Parathyroid adenoma (tissue), 2 donors: ENCODE results near the gene ZP4.

Source experiments
- H2AFZ ChIP-seq: fragments of 300-600 bp; sonication (generic); one replicate; pipeline ENCODE4 v1.7.0; 2017; ENCODE audit warnings: antibody characterized with exemption, mild to moderate bottlenecking
- H3K27ac ChIP-seq: fragments of 300-600 bp; sonication (generic); one replicate; pipeline ENCODE4 v1.7.0; 2017
- H3K27me3 ChIP-seq: fragments of 300-600 bp; sonication (generic); one replicate; pipeline ENCODE4 v1.7.0; 2017; ENCODE audit warnings: low read length; ENCODE audit not compliant: control insufficient read depth, insufficient read depth
- H3K36me3 ChIP-seq: fragments of 300-600 bp; sonication (generic); one replicate; pipeline ENCODE4 v1.7.0; 2017; ENCODE audit warnings: low read length; ENCODE audit not compliant: control insufficient read depth, insufficient read depth
- H3K4me1 ChIP-seq: fragments of 300-600 bp; sonication (generic); one replicate; pipeline ENCODE4 v1.7.0; 2017; ENCODE audit warnings: control low read depth
- H3K4me2 ChIP-seq: fragments of 300-600 bp; sonication (generic); one replicate; pipeline ENCODE4 v1.7.0; 2017; ENCODE audit warnings: low read length
- H3K4me3 ChIP-seq: fragments of 300-600 bp; sonication (generic); one replicate; pipeline ENCODE4 v1.7.0; 2017; ENCODE audit warnings: low read depth, low read length
- H3K79me2 ChIP-seq: fragments of 300-600 bp; sonication (generic); one replicate; pipeline ENCODE4 v1.7.0; 2017; ENCODE audit warnings: control low read depth
- H3K9ac ChIP-seq: fragments of 300-600 bp; sonication (generic); one replicate; pipeline ENCODE4 v1.7.0; 2017; ENCODE audit warnings: mild to moderate bottlenecking
- H3K9me3 ChIP-seq: fragments of 300-600 bp; sonication (generic); one replicate; pipeline ENCODE4 v1.7.0; 2017; ENCODE audit warnings: low read length; ENCODE audit not compliant: control insufficient read depth
- CTCF ChIP-seq: fragments of 300-600 bp; sonication (generic); IDR thresholded peaks from one replicate; pipeline ENCODE4 v1.7.0; 2017; ENCODE audit warnings: antibody characterized with exemption, mild to moderate bottlenecking
- donor health status: primary hyperparathyroidism.

Gene ZP4

GRCh38 chr1:237927198-237927597 lies 36.5 kb upstream of the ZP4 start:
- TF ChIP-seq CTCF = no peak

GRCh38 chr1:237921306-237921705 lies 30.6 kb upstream of the ZP4 start:
- no peaks in the 10 kb centered on the region for H3K79me2 ChIP-seq
- no peak overlapping the region for H3K9ac ChIP-seq
- TF ChIP-seq CTCF = no peak
- no peak overlapping the region for H3K27ac ChIP-seq
- H3K4me1 ChIP-seq = no peaks in the 10 kb centered on the region
- no peak overlapping the region for H2AFZ ChIP-seq
- no peak overlapping the region for H3K4me2 ChIP-seq
- no peaks in the 10 kb centered on the region for H3K27me3 ChIP-seq
- no peak overlapping the region for H3K4me3 ChIP-seq
- H3K9me3 ChIP-seq = no peaks in the 10 kb centered on the region
- no peaks in the 10 kb centered on the region for H3K36me3 ChIP-seq

More at GRCh38 chr1:237927198-237927597, 36.5 kb upstream of the ZP4 start:
- H3K9ac ChIP-seq = no peak overlapping the region
- no peak overlapping the region for H3K27ac ChIP-seq
- H3K9me3 ChIP-seq = no peaks in the 10 kb centered on the region
- no peaks in the 10 kb centered on the region for H3K36me3 ChIP-seq
- no peaks in the 10 kb centered on the region for H3K4me1 ChIP-seq
- H3K27me3 ChIP-seq = no peaks in the 10 kb centered on the region
- H2AFZ ChIP-seq = no peak overlapping the region
- no peak overlapping the region for H3K4me2 ChIP-seq
- no peak overlapping the region for H3K4me3 ChIP-seq
- H3K79me2 ChIP-seq = no peaks in the 10 kb centered on the region

GRCh38 chr1:237913345-237913744 lies 22.6 kb upstream of the ZP4 start:
- H3K9me3 ChIP-seq = no peaks in the 10 kb centered on the region
- no peak overlapping the region for H3K9ac ChIP-seq
- no peaks in the 10 kb centered on the region for H3K4me1 ChIP-seq
- no peak for TF ChIP-seq CTCF
- H3K27ac ChIP-seq = no peak overlapping the region
- H2AFZ ChIP-seq = no peak overlapping the region
- no peaks in the 10 kb centered on the region for H3K79me2 ChIP-seq
- H3K27me3 ChIP-seq = no peaks in the 10 kb centered on the region
- no peak overlapping the region for H3K4me3 ChIP-seq
- no peaks in the 10 kb centered on the region for H3K36me3 ChIP-seq
- H3K4me2 ChIP-seq = no peak overlapping the region

GRCh38 chr1:237911911-237912310 lies 21.2 kb upstream of the ZP4 start:
- Histone ChIP-seq H3K36me3 (no peaks in the 10 kb centered on the region), H3K79me2 (no peaks in the 10 kb centered on the region), H3K9ac (no peak overlapping the region), H3K4me3 (no peak overlapping the region), H3K27me3 (no peaks in the 10 kb centered on the region), H3K9me3 (no peaks in the 10 kb centered on the region), H3K27ac (no peak overlapping the region), H2AFZ (no peak overlapping the region), H3K4me2 (no peak overlapping the region), H3K4me1 (no peaks in the 10 kb centered on the region)
- TF ChIP-seq CTCF = no peak

GRCh38 chr1:237910834-237911233 lies 20.1 kb upstream of the ZP4 start:
- Histone ChIP-seq H3K9me3 (no peaks in the 10 kb centered on the region), H3K4me2 (no peak overlapping the region), H3K4me3 (no peak overlapping the region), H3K27me3 (no peaks in the 10 kb centered on the region), H2AFZ (no peak overlapping the region), H3K79me2 (no peaks in the 10 kb centered on the region), H3K4me1 (no peaks in the 10 kb centered on the region), H3K9ac (no peak overlapping the region), H3K36me3 (no peaks in the 10 kb centered on the region), H3K27ac (no peak overlapping the region)
- no peak for TF ChIP-seq CTCF
